Amniotic stem cell (primary cell): ENCODE results near the gene CEBPE.

Experiments
- DNase-seq: peaks from one replicate; lab custom pipeline; 2025; lab: John Stamatoyannopoulos, UW

The CEBPE gene

DNA sequence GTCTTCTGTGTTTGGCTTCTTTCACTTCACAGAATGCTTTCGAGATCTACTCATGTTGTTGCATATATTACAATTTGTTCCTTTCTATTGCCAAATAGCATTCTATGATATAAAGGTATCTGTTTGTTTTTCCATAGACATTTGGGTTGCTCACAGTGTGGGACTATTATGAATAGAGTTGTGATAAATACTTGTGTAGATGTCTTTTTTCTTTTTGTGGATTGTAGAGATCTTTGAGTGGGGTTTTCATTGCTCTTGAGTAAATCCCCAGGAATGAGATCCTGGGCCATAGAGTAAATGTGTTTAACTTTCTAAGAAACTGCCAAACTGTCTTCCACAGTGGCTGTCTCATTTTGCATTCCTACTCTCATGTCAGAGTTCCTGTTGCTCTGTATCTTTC, 24.9 kb upstream of the CEBPE start:
- DNase-seq = no peak

- no peak for DNase-seq
Observed at GRCh38 chr14:23142826-23143225, 23.8 kb upstream of the CEBPE start.

- DNase-seq = peak; percentile 85
Observed at GRCh38 chr14:23141706-23142444, 22.8 kb upstream of the CEBPE start.

DNA sequence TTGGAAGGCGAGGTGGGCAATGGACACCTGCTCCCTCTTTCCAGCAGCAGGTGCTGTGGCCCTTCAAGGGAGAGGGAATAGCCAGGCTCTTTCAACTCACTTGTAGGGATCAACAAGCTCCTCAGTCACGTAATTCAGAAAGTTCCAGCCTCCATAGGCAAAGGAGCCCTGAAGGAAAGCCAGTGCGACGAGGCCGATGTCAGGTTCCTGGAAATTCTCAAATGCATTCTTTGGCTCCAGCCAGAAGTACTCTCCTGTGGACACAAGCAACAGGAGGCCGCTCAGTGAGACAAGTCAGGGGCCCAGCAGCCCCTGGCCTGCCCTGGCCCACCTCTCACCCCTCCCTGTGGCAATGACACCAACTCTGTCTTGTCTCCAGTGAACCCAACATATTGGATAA, 21.3 kb upstream of the CEBPE start:
- DNase-seq = no peak

DNA sequence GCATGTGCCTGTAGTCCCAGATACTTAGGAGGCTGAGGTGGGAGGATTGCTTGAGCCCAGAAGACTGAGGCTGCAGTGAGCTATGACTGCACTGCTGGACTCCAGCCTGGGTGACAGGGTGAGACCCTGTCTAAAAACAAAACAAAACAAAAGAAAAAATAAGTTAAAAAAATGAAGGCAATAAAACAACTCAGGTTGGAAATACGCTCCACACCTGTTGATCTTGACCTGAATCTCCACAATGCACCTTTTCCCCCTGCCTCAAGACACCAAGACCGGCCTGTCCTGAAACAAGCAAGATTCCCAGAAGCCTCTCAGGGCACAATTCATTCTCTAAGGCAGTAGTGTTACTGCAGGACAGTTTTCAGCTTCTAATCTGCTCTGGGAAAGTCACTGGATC, 20.8 kb upstream of the CEBPE start:
- no peak for DNase-seq

- DNase-seq = no peak
Observed at GRCh38 chr14:23137813-23138535, 18.9 kb upstream of the CEBPE start.

DNA sequence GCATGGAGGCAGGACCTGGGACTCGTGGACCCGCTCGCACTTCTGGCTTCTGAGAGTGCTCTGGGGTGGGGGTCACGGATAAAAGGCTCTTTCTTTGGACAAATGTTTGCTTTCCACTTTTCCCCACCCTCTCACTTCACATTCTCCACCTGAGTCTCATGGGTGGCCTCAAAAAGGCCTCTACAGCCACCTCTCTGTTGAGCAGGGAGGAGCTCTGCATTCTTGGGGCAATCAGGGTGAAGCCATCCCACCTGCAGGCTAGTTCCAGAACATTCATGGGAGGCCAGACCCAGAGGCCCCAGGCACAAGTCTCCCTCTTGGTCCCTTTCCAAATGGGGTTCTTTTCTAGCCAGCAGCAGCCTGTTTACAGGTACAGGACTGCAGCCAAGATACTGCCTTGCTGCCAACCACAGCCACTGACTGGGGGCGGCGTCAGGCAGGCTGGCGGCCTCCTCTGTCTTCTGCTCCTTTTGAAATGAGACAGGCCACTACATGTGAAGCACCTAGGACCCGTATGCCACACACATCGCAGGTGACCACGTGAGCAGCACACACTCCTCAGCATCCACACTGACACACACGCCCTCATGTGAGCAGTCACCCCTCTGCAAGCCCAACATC, 18.2 kb upstream of the CEBPE start:
- DNase-seq = no peak

- DNase-seq = no peak
Observed at GRCh38 chr14:23136566-23137133, 17.6 kb upstream of the CEBPE start.

- DNase-seq = no peak
Observed at GRCh38 chr14:23132970-23133369, 13.9 kb upstream of the CEBPE start.

DNA sequence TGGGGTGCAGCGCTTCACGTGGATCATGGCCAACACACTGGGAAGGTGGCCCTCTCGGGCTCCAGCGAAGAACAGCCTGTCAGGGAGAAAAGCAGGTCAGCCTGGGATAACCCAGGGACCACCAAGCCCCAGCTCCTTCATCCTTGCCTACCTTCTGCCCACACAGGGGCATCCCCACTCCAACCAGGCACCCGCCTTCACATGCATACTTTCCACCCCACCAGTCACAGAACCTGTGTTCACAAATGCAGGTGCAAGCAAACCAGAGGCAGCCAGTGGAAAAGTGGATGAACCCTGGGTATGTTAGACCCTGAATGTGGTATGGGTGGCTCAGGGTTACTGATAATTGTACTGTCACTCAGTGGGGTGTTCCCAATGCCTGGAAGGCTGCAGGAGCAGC, 12.4 kb upstream of the CEBPE start:
- DNase-seq = no peak

DNA sequence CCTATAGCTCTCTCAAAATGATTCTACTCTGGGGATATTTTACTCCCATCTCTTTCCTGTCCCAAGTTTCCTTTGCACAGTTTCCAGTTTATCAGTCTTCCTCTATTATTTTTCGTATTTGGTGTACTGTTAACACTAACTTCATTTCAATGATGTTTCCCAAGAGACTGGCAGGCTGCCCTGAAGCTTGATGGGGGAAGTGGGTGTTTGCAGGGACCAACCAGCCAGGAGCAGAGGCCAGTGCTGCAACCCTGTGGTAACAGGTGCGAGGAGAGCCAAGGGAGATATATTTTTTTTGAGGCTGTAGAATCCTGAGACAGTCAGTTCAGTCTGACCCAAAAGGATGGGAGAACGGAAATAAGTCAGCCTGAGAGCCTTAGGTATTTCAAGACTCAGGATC, 11.8 kb upstream of the CEBPE start:
- no peak for DNase-seq

GRCh38 chr14:23129759-23130316, 10.8 kb upstream of the CEBPE start:
- DNase-seq = no peak

GRCh38 chr14:23128969-23129758, 10.1 kb upstream of the CEBPE start:
- DNase-seq = no peak

DNA sequence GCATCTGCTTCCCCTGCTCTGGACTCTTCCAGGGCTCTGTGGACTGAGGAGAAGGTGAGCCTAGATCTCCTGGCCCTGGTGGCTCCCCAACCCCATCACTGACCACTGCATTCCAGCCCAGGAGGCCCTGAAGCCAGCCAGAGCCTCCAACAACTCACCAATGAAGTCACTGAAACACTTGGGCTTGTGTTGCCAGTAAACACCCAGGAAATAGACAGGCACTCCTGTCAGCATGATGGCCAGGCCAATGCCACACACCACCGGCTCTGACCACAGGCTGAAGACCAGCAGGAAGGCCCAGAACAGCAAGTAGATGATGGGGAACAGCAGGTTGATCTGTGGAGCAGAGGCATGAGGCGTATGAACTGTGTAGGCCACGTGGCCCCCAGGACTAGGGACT, 8.8 kb upstream of the CEBPE start:
- DNase-seq = no peak

- DNase-seq = no peak
Observed at GRCh38 chr14:23126548-23127278, 7.7 kb upstream of the CEBPE start.

DNA sequence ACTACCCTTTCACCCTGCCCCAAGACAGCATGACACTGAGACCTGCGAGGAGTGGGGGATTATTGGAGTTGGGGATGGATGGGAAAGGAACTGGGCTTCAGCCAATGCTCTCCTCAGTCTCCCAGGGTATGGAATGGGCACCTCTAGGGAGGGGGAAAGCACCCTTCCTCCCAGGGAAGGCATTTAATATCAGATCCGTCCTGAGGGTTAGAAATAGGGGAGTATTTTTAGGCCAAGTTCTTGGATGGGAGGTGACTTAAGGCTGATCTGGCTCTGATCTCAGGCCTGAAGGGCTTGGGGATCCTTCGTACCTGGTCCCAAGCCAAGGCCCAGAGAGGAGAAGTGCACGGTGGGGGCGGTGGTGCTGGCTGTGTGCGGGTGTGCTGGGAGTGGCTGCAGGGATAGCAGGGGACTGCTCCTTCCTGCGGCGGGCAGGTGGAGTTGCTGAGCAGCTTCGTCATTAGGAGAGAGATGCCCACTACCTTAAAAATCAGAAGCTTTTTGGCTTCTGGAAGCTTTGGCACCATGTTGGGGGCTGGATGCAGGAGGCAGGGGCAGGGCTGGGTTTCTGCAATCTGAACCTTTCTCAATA, 7.0 kb upstream of the CEBPE start:
- no peak for DNase-seq

DNA sequence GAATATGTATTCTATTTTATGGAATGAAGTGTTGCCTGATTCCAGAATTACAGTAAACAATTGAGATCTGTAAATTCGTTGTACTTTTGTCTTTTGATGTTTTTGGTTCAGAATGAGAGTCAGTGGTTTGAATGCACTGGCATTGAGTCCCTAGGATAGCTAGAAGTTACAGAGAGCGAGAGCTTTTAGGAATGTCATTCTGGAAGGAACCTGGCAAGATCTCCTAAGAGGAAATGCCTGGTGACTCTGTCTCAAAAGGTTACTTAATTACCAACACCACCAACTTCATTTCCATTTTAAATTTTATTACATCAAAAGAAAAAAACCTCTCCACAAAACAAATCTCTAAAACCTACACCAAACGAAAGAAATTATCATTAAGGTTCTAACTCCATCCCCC, 6.0 kb upstream of the CEBPE start:
- no peak for DNase-seq

GRCh38 chr14:23124337-23124954, 5.4 kb upstream of the CEBPE start:
- DNase-seq = no peak

DNA sequence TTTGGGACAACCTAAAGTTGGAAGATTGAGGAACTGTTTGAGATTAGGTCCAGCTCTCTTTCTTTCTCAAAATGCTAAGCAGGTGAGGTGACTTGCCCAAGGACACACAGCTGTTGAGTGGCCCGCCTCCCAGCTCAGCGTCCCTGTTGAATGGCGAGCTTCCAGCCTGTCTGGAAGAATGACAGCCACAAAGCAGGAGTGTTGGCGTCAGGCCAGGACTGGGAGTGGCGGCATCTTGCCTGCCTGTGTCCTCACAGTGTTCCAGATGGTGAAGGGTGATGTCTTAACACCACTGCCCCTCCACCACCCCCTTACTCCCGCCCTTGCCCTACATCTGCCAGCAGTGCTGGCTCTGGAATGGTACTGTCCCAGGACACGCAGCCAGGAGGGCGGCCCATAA, 4.4 kb upstream of the CEBPE start:
- DNase-seq = no peak

DNA sequence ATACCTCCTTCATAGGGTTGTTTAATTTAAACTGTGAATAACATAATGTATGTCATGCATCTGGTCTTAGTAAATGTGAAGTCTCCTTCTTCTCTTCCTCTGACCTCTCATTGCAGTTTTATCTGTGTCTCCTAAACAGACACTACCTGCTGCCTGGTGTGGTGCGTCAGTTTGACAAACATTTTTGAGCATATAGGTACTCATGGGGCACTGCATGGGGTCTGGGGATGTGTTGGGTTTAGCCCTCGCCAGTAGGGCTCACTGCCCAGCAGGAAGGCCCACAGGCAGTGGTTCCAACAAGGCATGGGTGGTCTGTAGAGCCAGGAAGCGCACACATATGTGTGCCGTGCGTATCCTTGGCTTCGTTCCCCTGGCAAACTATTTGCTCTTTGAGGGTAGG, 3.0 kb upstream of the CEBPE start:
- no peak for DNase-seq
